K562 (cell line): ENCODE results near the gene UBQLNL. TPM values are rescaled to one million over a fixed set of nuclear protein-coding genes. Genes with fewer than 3 reads are reported as not detected.

Experiments
- ARID1B ChIP-seq: fragments of 450-650 bp; IDR thresholded peaks from 2 replicates; pipeline ENCODE4 v1.6.1; 2016; ENCODE audit warnings: antibody characterized with exemption, mild to moderate bottlenecking, inconsistent platforms
- BACH1 ChIP-seq: fragments of 200-800 bp; sonication (Bioruptor generic); IDR thresholded peaks from 2 replicates; pipeline ENCODE4 v1.6.1; 2016; ENCODE audit warnings: missing genetic modification characterization, missing compliant biosample characterization
- CREM ChIP-seq: IDR thresholded peaks from 2 replicates; pipeline ENCODE4 v1.6.1; 2014; ENCODE audit warnings: antibody characterized with exemption, low read depth
- FOXK2 ChIP-seq, 2 experiments: fragments of 450-650 bp; IDR thresholded peaks in 1 of 2; conservative IDR thresholded peaks in 1 of 2; 2 replicates each; pipeline ENCODE4 v1.6.1; 2016; ENCODE audit warnings: low read depth in 2 of 2, mild to moderate bottlenecking in 1 of 2
- MYNN ChIP-seq, 2 experiments: sonication (generic); formaldehyde crosslinking in 1 of 2; IDR thresholded peaks; 2 replicates each; pipeline versions ENCODE4 v1.5.0 to v1.6.1; 2016 to 2020; ENCODE audit warnings: antibody characterized with exemption in 1 of 2, missing genetic modification reagents in 1 of 2
- RBM39 ChIP-seq: fragments of 200-400 bp; formaldehyde crosslinking; optimal IDR thresholded peaks from 2 replicates; pipeline ENCODE3; 2018; ENCODE audit warnings: low read depth, low read length
- SETDB1 ChIP-seq: IDR thresholded peaks from one replicate; pipeline ENCODE4 v1.6.1; 2012; ENCODE audit warnings: low read length, control low read depth, inconsistent platforms
- TCF3 ChIP-seq: sonication (generic); formaldehyde crosslinking; IDR thresholded peaks from 2 replicates; pipeline ENCODE4 v1.4.0; 2020; ENCODE audit warnings: mild to moderate bottlenecking, missing genetic modification reagents
- ZBED1 ChIP-seq: IDR thresholded peaks from 2 replicates; pipeline ENCODE4 v1.6.1; 2014
- ZNF431 ChIP-seq: sonication (generic); formaldehyde crosslinking; IDR thresholded peaks from 2 replicates; pipeline ENCODE4 v1.8.0; 2022; ENCODE audit warnings: mild to moderate bottlenecking, missing genetic modification reagents
- polyA plus RNA-seq, 8 experiments: library from polyadenylated mRNA; depleted of rRNA in 4 of 8; stranded (reverse) in 5 of 8; unstranded in 3 of 8; fragments of >200 nt; fragmentation: Nextera tagmentation in 2 of 8; fragmentation: Illumina TruSeq in 1 of 8; extraction: Ambion mirVana in 2 of 8; extraction: Trizol in 1 of 8; gene quantifications; 2 replicates each; pipeline versions ENCODE4 v1.2.1 to v1.2.3, GENCODE V29; 2011 to 2014; ENCODE audit warnings: inconsistent platforms in 1 of 8, missing spikeins in 1 of 8
- total RNA-seq, 7 experiments: library from RNA; depleted of rRNA in 6 of 7; stranded (reverse); fragments of >200 nt in 6 of 7; fragmentation: Illumina TruSeq in 2 of 7; extraction: Trizol in 2 of 7; gene quantifications; 2 replicates each; pipeline versions ENCODE4 v1.2.1 to v1.2.3, GENCODE V29; 2011 to 2021; ENCODE audit warnings: low replicate concordance in 1 of 7
- TF ChIP-seq, protein P1 (sequence below): IDR thresholded peaks from 2 replicates; pipeline ENCODE4 v1.6.1; 2011; ENCODE audit warnings: borderline replicate concordance, low read depth, mild to moderate bottlenecking, moderate library complexity, low read length; ENCODE audit not compliant: insufficient read depth, poor library complexity, severe bottlenecking
- TF ChIP-seq, protein P2 (sequence below), 2 experiments: fragments of 450-650 bp; conservative IDR thresholded peaks; 2 replicates each; pipeline ENCODE4 v1.6.1; 2017; ENCODE audit warnings: mild to moderate bottlenecking in 2 of 2, moderate library complexity in 2 of 2
- TF ChIP-seq, protein P3 (sequence below): fragments of 450-650 bp; IDR thresholded peaks from 2 replicates; pipeline ENCODE4 v1.6.1; 2016
- TF ChIP-seq, protein P4 (sequence below): fragments of 450-650 bp; IDR thresholded peaks from 2 replicates; pipeline ENCODE4 v1.6.1; 2016; ENCODE audit warnings: borderline replicate concordance
- TF ChIP-seq, protein P5 (sequence below): fragments of 200-800 bp; sonication (Bioruptor generic); IDR thresholded peaks from 2 replicates; pipeline ENCODE4 v1.6.1; 2017; ENCODE audit warnings: missing genetic modification characterization, missing compliant biosample characterization
- TF ChIP-seq, protein P6 (sequence below): fragments of 150-350 bp; conservative IDR thresholded peaks from 2 replicates; pipeline ENCODE4 v1.6.1; 2014; ENCODE audit warnings: low read length

Gene UBQLNL
- total and polyA plus RNA-seq, 9 of the 15 experiments (the other 6 are each of a cell fraction or from before 2014, with no cell fraction given): 0.07 to 0.27 (median 0.14) TPM

DNA sequence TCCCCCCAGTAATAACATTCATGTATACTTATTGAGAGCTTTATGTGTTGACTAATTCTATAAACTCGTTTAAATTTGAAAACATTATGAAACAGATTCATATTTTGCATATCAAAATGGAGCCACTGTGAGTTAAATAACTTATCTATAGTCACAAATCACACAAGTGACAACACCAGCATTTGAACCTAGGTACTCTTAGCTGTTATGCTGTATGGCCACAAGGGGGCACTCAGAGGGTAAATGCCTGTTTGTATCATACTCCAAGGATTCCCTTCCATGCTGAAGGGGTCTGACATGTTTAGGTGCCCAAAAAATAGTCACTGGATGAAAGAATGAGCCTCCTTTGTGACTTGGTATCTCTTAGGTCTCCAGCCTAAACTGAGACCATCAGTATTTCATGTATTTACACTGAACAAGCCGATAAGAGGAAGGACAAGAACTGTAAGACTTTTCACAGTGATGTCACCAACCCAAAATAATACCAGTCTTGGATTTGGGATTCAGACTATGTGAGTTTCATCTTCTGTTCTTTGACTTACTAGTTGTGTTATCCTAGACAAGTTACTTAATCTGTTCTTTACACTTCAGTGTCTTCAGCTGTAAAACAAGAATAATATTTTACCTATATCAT is 40.2 kb downstream of the UBQLNL start (continued):
- TF ChIP-seq, protein P1, sequence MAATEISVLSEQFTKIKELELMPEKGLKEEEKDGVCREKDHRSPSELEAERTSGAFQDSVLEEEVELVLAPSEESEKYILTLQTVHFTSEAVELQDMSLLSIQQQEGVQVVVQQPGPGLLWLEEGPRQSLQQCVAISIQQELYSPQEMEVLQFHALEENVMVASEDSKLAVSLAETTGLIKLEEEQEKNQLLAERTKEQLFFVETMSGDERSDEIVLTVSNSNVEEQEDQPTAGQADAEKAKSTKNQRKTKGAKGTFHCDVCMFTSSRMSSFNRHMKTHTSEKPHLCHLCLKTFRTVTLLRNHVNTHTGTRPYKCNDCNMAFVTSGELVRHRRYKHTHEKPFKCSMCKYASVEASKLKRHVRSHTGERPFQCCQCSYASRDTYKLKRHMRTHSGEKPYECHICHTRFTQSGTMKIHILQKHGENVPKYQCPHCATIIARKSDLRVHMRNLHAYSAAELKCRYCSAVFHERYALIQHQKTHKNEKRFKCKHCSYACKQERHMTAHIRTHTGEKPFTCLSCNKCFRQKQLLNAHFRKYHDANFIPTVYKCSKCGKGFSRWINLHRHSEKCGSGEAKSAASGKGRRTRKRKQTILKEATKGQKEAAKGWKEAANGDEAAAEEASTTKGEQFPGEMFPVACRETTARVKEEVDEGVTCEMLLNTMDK: peak; percentile 81
- TF ChIP-seq, protein P2, sequence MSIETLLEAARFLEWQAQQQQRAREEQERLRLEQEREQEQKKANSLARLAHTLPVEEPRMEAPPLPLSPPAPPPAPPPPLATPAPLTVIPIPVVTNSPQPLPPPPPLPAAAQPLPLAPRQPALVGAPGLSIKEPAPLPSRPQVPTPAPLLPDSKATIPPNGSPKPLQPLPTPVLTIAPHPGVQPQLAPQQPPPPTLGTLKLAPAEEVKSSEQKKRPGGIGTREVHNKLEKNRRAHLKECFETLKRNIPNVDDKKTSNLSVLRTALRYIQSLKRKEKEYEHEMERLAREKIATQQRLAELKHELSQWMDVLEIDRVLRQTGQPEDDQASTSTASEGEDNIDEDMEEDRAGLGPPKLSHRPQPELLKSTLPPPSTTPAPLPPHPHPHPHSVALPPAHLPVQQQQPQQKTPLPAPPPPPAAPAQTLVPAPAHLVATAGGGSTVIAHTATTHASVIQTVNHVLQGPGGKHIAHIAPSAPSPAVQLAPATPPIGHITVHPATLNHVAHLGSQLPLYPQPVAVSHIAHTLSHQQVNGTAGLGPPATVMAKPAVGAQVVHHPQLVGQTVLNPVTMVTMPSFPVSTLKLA (conservative IDR thresholded peaks at IDR 0.05): 0 out of 4 replicates have a peak, but pooled peaks of 1 of the 2 experiments have one; percentile 19
- no peak for TF ChIP-seq SETDB1
- 0 out of 2 replicates have a peak, but pooled peaks have one; percentile 15 for TF ChIP-seq ARID1B
- TF ChIP-seq, protein P3, sequence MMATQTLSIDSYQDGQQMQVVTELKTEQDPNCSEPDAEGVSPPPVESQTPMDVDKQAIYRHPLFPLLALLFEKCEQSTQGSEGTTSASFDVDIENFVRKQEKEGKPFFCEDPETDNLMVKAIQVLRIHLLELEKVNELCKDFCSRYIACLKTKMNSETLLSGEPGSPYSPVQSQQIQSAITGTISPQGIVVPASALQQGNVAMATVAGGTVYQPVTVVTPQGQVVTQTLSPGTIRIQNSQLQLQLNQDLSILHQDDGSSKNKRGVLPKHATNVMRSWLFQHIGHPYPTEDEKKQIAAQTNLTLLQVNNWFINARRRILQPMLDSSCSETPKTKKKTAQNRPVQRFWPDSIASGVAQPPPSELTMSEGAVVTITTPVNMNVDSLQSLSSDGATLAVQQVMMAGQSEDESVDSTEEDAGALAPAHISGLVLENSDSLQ: peak; percentile 86
- TF ChIP-seq, protein P4, sequence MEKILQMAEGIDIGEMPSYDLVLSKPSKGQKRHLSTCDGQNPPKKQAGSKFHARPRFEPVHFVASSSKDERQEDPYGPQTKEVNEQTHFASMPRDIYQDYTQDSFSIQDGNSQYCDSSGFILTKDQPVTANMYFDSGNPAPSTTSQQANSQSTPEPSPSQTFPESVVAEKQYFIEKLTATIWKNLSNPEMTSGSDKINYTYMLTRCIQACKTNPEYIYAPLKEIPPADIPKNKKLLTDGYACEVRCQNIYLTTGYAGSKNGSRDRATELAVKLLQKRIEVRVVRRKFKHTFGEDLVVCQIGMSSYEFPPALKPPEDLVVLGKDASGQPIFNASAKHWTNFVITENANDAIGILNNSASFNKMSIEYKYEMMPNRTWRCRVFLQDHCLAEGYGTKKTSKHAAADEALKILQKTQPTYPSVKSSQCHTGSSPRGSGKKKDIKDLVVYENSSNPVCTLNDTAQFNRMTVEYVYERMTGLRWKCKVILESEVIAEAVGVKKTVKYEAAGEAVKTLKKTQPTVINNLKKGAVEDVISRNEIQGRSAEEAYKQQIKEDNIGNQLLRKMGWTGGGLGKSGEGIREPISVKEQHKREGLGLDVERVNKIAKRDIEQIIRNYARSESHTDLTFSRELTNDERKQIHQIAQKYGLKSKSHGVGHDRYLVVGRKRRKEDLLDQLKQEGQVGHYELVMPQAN: no peak
- no peak for TF ChIP-seq ZBED1
- no peak for TF ChIP-seq ZNF431 (CRISPR knock-in tag)
- no peak for TF ChIP-seq BACH1 (tag)
- TF ChIP-seq, protein P5, sequence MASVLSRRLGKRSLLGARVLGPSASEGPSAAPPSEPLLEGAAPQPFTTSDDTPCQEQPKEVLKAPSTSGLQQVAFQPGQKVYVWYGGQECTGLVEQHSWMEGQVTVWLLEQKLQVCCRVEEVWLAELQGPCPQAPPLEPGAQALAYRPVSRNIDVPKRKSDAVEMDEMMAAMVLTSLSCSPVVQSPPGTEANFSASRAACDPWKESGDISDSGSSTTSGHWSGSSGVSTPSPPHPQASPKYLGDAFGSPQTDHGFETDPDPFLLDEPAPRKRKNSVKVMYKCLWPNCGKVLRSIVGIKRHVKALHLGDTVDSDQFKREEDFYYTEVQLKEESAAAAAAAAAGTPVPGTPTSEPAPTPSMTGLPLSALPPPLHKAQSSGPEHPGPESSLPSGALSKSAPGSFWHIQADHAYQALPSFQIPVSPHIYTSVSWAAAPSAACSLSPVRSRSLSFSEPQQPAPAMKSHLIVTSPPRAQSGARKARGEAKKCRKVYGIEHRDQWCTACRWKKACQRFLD (CRISPR knock-in tag): no peak
- TF ChIP-seq, protein P6, sequence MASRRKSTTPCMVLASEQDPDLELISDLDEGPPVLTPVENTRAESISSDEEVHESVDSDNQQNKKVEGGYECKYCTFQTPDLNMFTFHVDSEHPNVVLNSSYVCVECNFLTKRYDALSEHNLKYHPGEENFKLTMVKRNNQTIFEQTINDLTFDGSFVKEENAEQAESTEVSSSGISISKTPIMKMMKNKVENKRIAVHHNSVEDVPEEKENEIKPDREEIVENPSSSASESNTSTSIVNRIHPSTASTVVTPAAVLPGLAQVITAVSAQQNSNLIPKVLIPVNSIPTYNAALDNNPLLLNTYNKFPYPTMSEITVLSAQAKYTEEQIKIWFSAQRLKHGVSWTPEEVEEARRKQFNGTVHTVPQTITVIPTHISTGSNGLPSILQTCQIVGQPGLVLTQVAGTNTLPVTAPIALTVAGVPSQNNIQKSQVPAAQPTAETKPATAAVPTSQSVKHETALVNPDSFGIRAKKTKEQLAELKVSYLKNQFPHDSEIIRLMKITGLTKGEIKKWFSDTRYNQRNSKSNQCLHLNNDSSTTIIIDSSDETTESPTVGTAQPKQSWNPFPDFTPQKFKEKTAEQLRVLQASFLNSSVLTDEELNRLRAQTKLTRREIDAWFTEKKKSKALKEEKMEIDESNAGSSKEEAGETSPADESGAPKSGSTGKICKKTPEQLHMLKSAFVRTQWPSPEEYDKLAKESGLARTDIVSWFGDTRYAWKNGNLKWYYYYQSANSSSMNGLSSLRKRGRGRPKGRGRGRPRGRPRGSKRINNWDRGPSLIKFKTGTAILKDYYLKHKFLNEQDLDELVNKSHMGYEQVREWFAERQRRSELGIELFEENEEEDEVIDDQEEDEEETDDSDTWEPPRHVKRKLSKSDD: no peak
- no peak for TF ChIP-seq RBM39
- TF ChIP-seq MYNN (IDR thresholded peaks at IDR 0.05): no peak
- no peak for TF ChIP-seq MYNN (CRISPR knock-in tag; IDR thresholded peaks at IDR 0.05)
- TF ChIP-seq TCF3 (CRISPR knock-in tag): no peak
- peak; percentile 47; the same call in 1 of the 2 replicates for TF ChIP-seq CREM
- TF ChIP-seq FOXK2 (conservative IDR thresholded peaks at IDR 0.05 in 1 of 2, IDR thresholded peaks at IDR 0.05 in 1 of 2; ENCODE audit: low read depth in 2 of 2): 0 out of 4 replicates have a peak, but pooled peaks of 1 of the 2 experiments have one; percentile 18
